HG03575 (cell line): ENCODE measurements around the gene BLCAP.
"Not testable (repeated sequence)": the region's sequence is repeated elsewhere in the genome, so short reads cannot be mapped to it uniquely, and the experiment has no call there.

Experiments
- ATAC-seq: cut with Tn5 transposase; IDR thresholded peaks from one replicate; pipeline ENCODE4 v1.9.1; 2021; ENCODE audit not compliant: unreplicated experiment, insufficient number of reproducible peaks, low FRiP score; ENCODE audit errors: extremely low read depth

Gene BLCAP

GRCh38 chr20:37559312-37560027 lies 31.8 kb upstream of the BLCAP start:
- no peak for ATAC-seq

GRCh38 chr20:37558779-37559178 lies 31.1 kb upstream of the BLCAP start:
- no peak for ATAC-seq

DNA sequence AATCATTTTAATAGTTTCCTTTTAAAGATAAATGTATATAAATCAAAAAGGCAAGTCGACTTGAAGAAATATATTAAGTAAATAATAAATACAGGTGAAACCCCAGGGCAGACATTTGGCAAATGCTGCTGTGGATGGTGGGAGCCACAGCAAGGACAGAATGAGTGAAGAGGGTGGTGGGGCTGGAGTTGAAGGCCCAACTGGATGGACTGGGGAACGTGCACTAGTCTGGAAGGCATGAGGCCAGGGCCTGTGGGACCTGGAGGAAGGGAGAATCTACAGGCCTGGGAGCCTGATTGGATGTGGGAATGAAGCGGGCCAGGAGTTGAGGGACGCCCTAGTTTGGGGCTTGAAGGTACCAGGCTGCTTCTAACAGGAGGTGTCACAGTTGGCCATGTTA lies 30.6 kb upstream of the BLCAP start:
- ATAC-seq: no peak

DNA sequence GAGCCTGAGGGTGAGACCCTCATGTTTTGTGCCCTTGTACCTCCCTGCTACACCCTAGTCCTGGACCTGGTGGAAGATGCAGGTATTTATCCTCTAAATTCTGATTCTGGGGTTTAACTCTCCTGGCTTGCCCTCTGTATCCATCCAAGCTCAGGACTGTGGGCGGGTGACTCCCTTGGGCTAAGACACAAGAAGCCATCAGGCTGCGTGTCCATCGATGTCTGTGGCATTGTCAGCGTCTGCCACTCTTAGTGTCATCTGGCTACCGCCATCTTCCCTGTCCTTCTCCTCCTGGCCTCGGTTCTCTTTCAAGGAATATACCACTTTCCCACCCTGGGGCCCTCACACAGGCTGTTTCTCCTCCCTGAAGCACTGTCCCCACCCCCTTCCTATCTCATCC lies 28.9 kb upstream of the BLCAP start:
- ATAC-seq: no peak

- not testable (repeated sequence) for ATAC-seq
These were observed 27.1 kb upstream of the BLCAP start for GRCh38 chr20:37554721-37555298.

DNA sequence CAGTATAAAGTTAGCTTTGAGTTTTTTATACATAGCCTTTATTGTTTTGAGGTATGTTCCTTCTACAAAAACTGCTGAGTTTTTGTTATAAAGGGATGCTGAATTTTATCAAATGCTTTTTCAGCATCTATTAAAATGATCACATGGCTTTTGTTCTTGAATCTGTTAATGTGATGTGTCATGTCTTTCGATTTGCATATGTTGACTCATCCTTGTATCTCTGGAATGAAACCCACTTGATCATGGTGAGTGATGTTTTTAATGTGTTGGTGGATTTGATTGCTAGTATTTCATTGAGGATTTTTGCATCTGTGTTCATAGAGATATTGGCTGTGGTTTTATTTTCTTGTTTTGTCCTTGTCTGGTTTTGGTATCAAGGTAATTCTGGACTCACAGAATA lies 24.7 kb upstream of the BLCAP start:
- ATAC-seq: no peak

DNA sequence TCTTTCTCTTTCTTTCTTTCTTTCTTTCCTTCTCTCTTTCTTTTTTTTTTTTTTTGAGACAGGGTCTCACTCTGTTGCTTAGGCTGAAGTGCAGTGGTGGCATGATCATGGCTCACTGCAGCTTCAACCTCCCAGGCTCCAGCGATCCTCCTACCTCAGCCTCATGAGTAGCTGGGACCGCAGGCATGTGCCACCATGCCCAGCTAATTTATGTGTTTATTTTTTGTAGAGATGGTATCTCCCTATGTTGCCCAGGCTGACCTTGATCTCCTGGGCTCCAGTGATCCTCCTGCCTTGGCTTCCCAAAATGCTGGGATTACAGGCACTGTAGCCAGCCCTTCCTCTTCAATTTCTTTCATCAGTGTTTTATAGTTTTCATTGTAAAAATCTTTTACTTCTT lies 24.0 kb upstream of the BLCAP start:
- not testable (repeated sequence) for ATAC-seq

GRCh38 chr20:37550101-37550920 lies 22.6 kb upstream of the BLCAP start:
- ATAC-seq: not testable (repeated sequence)

DNA sequence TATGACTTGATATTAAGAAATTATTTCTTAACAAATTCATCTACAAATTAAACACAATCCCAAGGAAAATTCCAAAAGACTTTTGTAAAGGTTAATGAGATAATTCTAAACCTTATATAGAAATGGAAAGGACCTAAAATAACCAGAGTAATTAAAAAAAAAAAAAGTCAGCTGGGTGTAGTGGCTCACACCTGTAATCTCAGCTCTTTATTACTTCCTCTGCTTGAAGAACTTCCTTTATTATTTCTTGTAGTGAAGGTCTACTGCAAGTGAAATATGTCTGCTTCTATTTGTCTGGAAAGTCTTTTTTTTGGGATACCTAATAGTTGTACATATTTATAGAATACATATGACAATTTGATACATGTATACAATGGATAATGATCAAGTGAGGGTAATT lies 20.2 kb upstream of the BLCAP start:
- ATAC-seq: no peak

DNA sequence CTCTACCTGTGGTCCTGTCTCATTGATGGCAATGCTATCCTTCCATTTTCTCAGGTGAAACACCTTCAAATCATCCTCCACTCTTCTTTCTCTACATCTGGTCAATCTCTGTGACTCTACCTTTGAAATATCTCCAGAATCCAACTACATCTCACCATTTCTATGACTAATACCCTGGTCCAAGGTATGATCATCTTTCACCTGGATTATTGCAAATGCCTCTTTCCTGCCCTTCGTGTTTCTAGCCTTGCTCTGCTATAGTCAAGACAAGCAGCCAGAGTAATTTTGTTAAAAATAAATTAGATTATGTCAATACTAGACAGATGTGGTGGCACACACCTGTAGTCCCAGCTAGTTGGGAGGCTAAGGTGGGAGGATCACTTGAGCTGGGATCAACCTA lies 17.8 kb upstream of the BLCAP start:
- ATAC-seq: no peak

DNA sequence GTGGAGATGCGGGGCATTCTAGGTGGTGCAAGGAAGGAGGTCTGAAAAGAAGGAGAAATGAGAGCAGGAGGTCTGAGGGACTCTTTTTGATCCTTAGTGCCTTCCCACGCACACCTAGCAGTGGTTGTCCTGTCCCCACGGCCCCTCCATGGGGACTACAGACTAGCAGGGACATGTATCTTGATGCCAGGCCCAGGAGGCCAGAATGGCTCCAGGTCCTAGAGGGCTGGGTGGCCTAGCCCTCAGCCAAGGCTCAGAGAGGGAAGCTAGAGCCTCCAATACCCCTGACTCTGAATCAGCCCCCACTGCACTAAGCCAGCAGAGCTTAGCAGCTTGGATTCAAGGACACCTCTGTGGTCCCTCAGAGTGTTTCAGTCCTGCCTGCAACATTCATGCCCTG lies 16.7 kb upstream of the BLCAP start:
- no peak for ATAC-seq

GRCh38 chr20:37543828-37544227 lies 16.2 kb upstream of the BLCAP start:
- ATAC-seq: no peak

DNA sequence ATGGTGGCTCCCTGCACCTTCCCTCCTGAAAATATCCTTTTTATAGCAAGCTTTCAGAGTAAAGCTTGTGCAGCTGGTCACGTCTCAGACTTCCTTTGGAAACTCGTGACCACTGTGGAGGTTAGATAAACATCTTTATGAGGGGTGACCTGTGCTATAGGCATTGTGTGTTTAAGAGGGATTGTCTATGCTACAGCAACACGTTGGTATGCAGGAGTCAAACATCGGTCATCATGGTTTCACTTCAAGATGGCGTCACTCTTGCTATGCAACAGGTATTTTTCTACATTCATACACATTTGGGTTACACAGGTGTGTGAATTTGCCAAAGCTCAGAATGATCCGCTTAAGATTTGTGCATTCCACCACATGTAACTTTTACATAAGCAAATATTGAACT lies 14.6 kb upstream of the BLCAP start:
- no peak for ATAC-seq

DNA sequence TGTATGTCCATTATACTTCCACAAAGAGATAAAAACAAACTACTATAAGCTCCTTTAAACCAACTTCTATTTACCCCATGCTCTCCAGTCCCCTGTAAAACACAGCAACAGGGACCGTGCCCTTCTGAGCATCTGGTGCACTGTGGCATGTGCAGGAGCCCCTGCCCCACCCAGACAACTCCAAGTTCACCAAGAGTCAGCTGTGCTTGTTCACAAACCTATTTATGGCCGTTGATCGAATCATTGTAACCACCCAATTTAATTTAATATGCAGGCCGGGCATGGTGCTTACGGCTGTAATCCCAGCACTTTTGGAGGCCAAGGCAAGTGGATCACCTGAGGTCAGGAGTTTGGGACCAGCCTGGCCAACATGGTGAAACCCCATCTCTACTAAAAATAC lies 13.7 kb upstream of the BLCAP start:
- ATAC-seq: no peak

DNA sequence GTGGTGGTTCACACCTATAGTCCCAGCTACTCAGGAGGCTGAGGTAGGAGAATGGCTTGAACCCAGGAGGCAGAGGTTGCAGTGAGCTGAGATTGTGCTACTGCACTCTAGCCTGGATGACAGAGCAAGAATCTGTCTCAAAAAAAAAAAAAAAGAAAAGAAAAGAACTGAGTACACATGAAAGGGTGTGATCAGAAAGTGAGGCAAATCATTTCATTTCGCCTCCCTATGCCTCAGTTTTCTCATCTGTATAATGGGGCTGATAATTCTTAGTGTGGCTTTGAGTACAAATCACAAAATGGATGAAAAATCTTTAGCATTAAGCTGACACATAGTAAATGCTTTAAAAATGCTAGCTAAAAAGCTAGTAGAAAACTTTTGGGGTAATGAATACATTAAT lies 13.2 kb upstream of the BLCAP start:
- ATAC-seq: not testable (repeated sequence)

- ATAC-seq: no peak
These were observed 12.3 kb upstream of the BLCAP start for GRCh38 chr20:37540001-37540400.

DNA sequence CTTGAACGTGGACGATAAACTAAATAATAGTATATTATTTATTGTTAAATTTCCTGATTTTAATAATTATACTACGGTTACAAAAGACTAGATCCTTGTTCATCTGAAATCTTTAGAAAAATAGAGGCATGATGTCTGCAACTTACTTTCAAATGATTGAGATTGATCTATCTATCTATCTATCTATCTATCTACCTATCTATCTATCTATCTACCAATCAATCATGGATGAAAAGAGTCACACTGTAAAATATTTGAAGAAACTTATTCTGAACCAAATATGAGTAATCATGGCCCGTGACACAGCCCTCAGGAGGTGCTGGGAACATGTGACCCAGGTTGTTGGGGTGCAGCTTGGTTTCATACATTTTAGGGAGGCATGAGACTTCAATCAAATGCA lies 11.7 kb upstream of the BLCAP start:
- ATAC-seq: no peak

DNA sequence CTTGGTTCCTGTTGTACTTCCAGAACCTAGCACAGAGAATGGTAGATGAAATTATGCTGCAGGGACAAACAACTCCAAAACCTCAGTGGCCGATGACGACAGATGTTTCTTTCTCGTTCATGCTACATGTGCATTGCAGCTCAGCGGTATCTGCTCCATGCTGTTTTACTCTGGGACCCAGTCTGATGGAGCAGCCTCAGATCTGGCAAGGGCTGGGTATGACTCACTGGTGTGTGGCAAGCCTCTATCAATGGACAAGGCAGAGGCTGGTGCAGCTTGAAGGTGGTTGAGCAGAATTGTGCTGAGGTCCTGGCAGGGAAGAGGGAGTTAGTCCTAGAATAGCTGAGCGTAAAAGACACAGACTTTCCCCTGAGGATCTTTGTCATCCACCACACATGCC lies 10.3 kb upstream of the BLCAP start:
- ATAC-seq: no peak

DNA sequence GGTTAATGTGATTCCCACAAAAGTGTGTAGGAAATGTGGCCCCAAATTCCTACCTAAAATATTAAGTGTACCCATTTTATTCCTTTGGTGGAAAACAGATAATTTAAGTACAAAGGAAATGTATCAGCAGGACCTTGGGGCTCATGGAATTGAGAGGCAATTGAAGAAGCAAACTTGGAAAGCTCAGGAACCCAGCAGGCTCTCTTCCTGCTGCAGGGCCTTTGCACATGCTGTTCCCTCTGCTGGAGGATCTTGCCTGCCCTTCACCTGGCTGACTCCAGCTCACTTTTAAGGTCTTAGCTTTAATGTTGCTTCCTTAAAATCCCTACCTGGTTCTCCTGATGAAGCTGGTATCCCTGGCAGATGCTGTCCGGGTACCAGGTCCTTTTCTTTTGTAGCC lies 9.8 kb upstream of the BLCAP start:
- ATAC-seq: no peak

- ATAC-seq: no peak
These were observed 7.9 kb upstream of the BLCAP start for GRCh38 chr20:37535443-37536132.
